ENCODE results near the gene ADAM22.

DNA sequence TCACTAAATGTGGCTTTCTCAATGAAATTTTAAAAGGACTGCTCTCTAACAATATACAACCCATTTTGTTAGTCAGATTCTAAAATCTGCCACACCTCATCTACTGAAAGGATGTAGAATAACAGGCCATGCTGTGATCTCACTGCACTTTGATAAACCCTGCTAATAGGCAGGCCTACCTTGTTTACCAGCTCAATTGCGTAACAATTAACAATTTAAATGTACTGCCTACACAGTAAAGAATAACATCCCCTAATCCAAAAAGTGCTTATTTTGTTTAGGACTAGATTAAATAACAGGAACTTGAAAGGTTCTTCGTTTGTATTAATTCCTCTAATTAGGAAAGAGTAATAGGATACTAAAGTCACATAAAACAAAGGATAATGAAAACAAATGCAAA, 281.2 kb downstream of the ADAM22 start:
- TF ChIP-seq, protein P1, sequence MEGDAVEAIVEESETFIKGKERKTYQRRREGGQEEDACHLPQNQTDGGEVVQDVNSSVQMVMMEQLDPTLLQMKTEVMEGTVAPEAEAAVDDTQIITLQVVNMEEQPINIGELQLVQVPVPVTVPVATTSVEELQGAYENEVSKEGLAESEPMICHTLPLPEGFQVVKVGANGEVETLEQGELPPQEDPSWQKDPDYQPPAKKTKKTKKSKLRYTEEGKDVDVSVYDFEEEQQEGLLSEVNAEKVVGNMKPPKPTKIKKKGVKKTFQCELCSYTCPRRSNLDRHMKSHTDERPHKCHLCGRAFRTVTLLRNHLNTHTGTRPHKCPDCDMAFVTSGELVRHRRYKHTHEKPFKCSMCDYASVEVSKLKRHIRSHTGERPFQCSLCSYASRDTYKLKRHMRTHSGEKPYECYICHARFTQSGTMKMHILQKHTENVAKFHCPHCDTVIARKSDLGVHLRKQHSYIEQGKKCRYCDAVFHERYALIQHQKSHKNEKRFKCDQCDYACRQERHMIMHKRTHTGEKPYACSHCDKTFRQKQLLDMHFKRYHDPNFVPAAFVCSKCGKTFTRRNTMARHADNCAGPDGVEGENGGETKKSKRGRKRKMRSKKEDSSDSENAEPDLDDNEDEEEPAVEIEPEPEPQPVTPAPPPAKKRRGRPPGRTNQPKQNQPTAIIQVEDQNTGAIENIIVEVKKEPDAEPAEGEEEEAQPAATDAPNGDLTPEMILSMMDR (IDR thresholded peaks at IDR 0.05), result no peak
- no peak for TF ChIP-seq POLR2A (IDR thresholded peaks at IDR 0.05)
